Measurements from ENCODE around the gene IGF2BP2.

DNA sequence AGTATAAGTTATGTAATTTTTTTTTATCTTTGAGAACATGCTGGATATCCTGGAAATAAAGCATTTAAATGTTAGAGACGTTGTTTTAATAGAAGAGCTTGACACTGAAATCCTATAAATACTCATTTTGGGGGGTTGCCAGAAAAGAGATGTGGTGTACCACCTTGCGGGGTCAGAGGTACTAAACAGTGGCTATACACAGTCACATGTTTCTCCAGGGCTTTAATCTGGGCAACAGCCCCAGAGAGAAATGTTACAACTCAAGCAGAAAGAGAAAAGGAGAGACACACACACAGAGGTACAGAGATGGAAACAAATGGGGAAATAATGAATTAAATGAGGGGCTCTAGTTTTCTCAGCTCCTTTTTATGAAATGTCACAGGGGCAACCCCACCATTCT is 124.9 kb downstream of the IGF2BP2 start:
- TF ChIP-seq, protein P1, sequence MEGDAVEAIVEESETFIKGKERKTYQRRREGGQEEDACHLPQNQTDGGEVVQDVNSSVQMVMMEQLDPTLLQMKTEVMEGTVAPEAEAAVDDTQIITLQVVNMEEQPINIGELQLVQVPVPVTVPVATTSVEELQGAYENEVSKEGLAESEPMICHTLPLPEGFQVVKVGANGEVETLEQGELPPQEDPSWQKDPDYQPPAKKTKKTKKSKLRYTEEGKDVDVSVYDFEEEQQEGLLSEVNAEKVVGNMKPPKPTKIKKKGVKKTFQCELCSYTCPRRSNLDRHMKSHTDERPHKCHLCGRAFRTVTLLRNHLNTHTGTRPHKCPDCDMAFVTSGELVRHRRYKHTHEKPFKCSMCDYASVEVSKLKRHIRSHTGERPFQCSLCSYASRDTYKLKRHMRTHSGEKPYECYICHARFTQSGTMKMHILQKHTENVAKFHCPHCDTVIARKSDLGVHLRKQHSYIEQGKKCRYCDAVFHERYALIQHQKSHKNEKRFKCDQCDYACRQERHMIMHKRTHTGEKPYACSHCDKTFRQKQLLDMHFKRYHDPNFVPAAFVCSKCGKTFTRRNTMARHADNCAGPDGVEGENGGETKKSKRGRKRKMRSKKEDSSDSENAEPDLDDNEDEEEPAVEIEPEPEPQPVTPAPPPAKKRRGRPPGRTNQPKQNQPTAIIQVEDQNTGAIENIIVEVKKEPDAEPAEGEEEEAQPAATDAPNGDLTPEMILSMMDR (IDR thresholded peaks at IDR 0.05 in 8 of 11, conservative IDR thresholded peaks at IDR 0.05 in 3 of 11): no peak
- TF ChIP-seq POLR2AphosphoS5 (IDR thresholded peaks at IDR 0.05): no peak
